Measurements from ENCODE around the gene AGBL2.
"Not testable (repeated sequence)": the region's sequence is repeated elsewhere in the genome, so short reads cannot be mapped to it uniquely, and the experiment has no call there.

The AGBL2 gene

DNA sequence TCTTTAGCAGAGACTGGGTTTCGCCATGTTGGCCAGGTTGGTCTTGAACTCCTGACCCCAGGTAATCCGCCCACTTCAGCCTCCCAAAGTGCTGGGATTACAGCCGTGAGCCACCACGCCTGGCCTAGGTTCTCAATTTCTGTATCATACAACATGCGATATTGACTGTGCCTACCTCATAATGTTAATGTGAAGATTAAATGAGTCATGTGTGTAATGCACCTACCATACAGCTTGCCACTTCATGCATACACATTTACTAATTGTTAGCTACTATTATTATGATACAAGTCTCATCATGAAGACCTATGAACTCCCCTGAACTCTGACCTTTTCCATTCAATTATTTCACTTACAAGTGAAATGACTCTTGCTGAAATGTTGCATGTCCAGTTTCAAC, 25.7 kb downstream of the AGBL2 start:
- in situ Hi-C loops (cut with HindIII; ENCODE audit: low sequenced_read_pairs): no loop called here
- DNase-seq (ENCODE audit: low read depth): no peak
- TF ChIP-seq, protein P1, sequence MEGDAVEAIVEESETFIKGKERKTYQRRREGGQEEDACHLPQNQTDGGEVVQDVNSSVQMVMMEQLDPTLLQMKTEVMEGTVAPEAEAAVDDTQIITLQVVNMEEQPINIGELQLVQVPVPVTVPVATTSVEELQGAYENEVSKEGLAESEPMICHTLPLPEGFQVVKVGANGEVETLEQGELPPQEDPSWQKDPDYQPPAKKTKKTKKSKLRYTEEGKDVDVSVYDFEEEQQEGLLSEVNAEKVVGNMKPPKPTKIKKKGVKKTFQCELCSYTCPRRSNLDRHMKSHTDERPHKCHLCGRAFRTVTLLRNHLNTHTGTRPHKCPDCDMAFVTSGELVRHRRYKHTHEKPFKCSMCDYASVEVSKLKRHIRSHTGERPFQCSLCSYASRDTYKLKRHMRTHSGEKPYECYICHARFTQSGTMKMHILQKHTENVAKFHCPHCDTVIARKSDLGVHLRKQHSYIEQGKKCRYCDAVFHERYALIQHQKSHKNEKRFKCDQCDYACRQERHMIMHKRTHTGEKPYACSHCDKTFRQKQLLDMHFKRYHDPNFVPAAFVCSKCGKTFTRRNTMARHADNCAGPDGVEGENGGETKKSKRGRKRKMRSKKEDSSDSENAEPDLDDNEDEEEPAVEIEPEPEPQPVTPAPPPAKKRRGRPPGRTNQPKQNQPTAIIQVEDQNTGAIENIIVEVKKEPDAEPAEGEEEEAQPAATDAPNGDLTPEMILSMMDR (IDR thresholded peaks at IDR 0.05; ENCODE audit: low read depth, low read length, missing control alignments): no peak
- H3K4me3 ChIP-seq (ENCODE audit: low read depth, low read length): no peak overlapping the region

- in situ Hi-C loops (cut with HindIII; ENCODE audit: low sequenced_read_pairs): no loop called here
- no peak for DNase-seq (ENCODE audit: low read depth)
- TF ChIP-seq, protein P1 (IDR thresholded peaks at IDR 0.05; ENCODE audit: low read depth, low read length, missing control alignments): no peak
Observed at GRCh38 chr11:47688991-47689390, 26.2 kb downstream of the AGBL2 start.

DNA sequence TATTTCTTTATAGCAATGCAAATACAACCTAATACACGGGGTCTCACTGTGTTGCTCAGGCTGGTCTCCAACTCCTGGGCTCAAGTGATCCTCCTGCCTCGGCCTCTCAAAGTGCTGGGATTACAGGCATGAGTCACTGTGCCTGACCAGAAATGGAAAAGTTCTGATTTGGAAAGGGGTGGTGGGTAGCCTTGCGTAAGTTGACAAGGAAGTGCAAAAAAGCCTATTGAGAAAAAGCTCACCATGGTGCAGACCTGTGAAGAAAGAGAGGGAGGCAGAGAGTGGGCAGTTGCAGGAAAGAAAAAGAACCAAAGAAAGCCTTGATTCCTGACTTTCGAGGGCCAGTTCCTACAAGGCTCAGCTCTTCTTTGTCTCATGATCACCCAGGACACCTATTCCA, 27.1 kb downstream of the AGBL2 start:
- no peak for DNase-seq (ENCODE audit: low read depth)

More at GRCh38 chr11:47688991-47689390, 26.2 kb downstream of the AGBL2 start:
- no peak overlapping the region for H3K4me3 ChIP-seq (ENCODE audit: low read depth, low read length)

GRCh38 chr11:47686704-47687103, 28.5 kb downstream of the AGBL2 start:
- in situ Hi-C loops (cut with HindIII; ENCODE audit: low sequenced_read_pairs); H3K4me3 ChIP-seq (ENCODE audit: low read depth, low read length); DNase-seq (ENCODE audit: low read depth): not testable (repeated sequence)

More for the DNA sequence above, 27.1 kb downstream of the AGBL2 start:
- in situ Hi-C loops (cut with HindIII; ENCODE audit: low sequenced_read_pairs): no loop called here
- TF ChIP-seq, protein P1 (IDR thresholded peaks at IDR 0.05; ENCODE audit: low read depth, low read length, missing control alignments): no peak
- no peak overlapping the region for H3K4me3 ChIP-seq (ENCODE audit: low read depth, low read length)

GRCh38 chr11:47686151-47686550, 29.0 kb downstream of the AGBL2 start:
- no peak for DNase-seq (ENCODE audit: low read depth)
- in situ Hi-C loops (cut with HindIII; ENCODE audit: low sequenced_read_pairs): no loop called here
- TF ChIP-seq, protein P1 (IDR thresholded peaks at IDR 0.05; ENCODE audit: low read depth, low read length, missing control alignments): no peak
- no peak overlapping the region for H3K4me3 ChIP-seq (ENCODE audit: low read depth, low read length)

GRCh38 chr11:47675851-47676250, 39.3 kb downstream of the AGBL2 start:
- no peak overlapping the region for H3K4me3 ChIP-seq (ENCODE audit: low read depth, low read length)
- TF ChIP-seq, protein P1 (IDR thresholded peaks at IDR 0.05; ENCODE audit: low read depth, low read length, missing control alignments): no peak
- in situ Hi-C loops (cut with HindIII; ENCODE audit: low sequenced_read_pairs): no loop called here
- DNase-seq (ENCODE audit: low read depth): no peak

DNA sequence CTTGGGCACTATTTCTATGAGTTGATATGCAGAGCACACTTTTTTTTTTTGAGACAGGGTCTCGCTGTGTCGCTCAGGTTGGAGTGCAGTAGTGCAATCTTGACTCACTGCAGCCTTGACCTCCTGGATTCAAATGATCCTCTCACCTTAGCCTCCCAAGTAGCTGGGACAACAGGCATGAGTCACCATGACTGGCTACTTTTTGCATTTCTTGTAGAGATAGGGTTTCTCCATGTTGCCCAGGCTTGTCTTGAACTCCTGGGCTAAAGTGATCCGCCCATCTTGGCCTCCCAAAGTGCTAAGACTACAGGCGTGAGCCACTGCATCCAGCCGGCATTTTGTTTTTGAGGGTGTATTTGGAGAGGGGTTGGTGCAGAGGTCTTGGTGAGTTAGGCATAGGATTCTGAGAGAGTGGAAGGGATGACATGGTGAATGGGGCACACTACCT, 42.9 kb downstream of the AGBL2 start:
- TF ChIP-seq, protein P1 (IDR thresholded peaks at IDR 0.05; ENCODE audit: low read depth, low read length, missing control alignments): no peak
- DNase-seq (ENCODE audit: low read depth): no peak

More for the DNA sequence above, 42.9 kb downstream of the AGBL2 start:
- in situ Hi-C loops (cut with HindIII; ENCODE audit: low sequenced_read_pairs): no loop called here
- H3K4me3 ChIP-seq (ENCODE audit: low read depth, low read length): no peak overlapping the region

All from astrocyte of the cerebellum (primary cell).